GM19238 (cell line): ENCODE results near the gene PARD3.
"Not testable (repeated sequence)": the region's sequence is repeated elsewhere in the genome, so short reads cannot be mapped to it uniquely, and the experiment has no call there.

Source experiments
- DNase-seq: peaks from one replicate; pipeline ENCODE4 v3.0.0; 2011; ENCODE audit warnings: low spot score; ENCODE audit not compliant: insufficient read length

Gene PARD3

DNA sequence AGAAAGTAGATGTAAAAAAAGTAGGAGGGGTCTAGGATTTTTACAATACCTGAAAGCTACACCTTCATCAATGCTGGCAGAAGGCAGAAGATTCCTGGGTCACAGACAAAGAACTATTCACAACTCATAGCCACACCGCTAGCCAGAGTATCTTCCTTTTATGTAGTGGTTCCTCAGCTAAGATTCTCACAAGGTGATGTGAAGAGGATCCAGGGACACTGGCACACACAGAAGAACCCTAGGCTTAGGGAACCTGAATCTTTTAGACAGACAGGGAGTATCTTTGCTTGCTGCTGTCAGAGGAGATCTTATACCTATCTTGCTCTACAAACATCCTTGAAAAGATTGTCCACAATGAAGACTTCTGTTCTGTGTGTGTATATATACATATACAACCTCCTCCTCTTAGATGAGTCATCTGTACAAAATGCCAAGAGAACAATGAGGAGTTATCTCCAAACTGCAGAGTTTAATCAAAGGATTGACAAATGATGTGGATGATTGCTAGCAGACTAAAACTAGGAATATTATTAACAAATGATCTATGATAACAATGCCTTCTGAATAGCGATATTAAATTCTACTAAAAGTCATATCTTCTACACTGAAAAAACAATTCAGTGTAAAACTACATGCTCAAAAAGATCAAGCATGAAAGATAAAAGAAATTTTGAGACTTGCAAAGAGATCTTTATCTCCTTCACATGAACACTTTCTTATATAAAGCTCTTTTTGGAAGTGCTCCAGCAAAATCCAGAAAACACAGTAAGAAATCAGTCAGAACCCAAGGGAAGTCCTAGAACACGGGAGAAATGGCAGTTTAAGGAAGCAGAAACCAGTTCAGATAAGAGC, 409.3 kb downstream of the PARD3 start:
- no peak for DNase-seq

DNA sequence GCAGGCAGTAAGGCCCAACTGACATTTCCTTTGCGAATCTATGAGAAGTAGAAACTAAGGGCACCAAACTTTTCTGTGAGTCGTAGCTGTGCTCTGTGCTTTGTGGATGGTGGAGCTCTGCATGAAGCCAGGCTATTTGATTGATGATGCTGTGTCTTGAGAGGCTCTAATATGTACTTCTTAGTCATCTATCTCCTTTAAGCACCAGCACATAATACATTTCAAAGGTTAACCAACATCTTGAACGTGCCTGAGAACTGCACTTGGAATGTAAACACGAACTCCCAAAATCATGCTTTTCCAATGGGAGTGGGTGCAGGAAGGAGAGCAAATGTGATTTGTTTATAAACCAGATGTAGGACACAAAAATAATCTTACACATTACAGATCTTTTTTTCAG, 411.6 kb downstream of the PARD3 start:
- no peak for DNase-seq

DNA sequence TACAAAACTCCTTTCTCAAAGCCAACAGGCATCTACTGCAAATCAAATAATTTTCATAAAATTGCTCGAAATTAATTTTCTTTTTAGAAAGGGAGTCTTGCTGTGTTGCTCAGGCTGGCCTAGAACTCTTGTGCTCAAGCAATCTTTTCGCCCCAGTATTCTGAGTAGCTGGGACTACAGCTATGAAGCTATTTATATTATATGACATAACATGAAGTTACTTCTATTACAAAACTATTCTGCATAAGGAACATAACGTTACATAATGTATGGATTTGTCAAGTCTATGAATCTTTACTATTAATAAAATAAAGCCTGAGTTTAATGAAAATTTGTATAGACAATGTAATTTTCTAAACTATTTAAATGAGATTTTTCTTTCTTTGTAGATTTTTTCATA, 415.0 kb downstream of the PARD3 start:
- no peak for DNase-seq

DNA sequence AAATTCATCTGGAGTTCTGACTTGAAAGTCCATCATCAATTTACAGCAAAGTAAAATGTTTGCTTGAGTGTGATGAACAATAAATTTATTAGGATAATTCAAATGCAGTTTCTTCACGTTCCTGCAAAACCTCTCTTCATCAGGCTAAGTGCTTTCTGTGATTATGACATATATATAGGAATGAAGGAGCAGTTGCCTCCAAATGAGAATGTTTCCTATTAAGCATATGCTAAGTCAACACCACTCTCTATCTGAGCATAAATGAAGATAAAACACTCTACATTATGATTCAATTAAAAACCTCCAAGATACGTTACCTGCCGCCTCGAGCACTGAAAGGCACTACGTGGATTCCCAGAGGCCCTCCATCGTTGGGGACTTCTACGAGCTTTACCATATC, 416.1 kb downstream of the PARD3 start:
- DNase-seq = no peak

DNA sequence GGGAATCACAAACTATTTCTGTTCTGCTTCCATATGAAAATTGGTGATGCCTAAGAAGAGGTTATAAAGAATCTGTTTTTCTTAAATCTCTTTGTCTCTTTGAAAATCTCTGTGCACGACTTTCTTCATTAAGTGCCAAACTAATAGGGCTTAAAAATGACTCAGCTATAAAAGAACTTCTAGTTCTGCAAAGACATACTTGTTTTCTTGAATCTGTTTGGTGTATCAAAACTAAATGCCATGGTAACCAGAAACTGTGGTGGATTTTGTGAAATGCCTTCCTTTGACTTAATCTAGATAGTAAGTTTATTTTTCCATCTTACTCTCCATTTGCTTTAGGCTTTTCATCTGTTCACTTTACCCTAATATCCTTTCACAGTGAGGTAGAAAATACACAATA, 417.8 kb downstream of the PARD3 start:
- no peak for DNase-seq

DNA sequence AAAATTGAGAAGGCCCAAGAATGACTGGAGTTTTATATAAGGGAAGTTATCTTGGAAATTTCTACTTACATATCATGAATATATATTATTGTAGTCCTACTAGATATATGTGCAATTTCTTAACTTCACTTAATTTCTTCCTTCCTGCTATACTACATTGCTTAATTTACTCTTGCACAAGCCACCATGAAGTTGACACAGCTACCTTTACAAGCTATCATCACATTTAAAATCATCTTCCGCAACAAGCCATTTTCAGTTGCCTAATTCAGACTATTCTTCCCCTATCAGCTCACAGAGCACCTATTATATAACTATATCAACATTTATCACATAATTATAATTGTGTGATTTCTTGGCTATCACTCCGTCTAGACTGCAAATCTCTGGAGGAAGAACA, 418.4 kb downstream of the PARD3 start:
- DNase-seq = no peak

DNA sequence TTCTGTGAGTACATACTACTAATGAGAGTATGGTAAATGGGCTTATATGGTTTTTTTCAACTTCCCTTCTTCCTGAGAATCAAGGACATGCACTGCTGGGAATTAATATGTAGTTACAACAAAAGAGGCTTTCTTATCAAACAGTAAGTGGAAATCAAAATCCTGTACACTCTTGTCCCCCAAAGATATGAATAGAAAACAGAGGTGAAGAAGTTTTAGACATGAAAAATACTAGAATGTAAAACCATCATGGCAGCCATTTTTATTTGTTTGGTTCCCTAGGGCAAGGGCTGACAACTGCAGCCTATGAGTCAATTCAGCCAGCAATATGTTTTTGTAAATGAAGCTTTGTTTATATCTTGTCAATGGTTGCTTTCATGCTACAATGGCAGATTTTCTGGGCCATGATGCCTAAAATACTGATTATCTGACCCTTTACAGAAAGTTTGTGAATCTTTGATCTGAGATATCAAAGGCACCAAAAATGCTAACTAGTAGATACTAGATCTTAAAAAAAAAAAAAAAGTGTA, 422.4 kb downstream of the PARD3 start:
- DNase-seq = no peak

DNA sequence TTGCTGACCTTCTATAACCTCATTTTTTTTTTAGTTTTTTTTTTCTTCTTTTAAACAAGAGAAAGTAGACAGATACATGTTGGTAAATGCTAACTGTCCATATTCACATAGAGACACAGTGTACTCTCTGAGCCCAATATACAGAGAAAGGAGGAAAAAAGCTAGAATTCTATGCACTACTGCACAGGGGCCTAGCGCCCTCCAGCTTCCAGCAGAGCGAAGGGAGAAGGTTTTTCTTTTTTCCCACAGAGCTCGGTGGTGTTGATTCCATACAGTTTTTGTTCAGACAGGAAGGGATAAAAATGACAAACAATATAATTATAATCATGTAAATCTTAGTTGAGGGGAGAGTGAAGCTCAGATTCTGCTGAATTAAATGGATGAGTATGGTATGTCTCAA, 423.9 kb downstream of the PARD3 start:
- not testable (repeated sequence) for DNase-seq

DNA sequence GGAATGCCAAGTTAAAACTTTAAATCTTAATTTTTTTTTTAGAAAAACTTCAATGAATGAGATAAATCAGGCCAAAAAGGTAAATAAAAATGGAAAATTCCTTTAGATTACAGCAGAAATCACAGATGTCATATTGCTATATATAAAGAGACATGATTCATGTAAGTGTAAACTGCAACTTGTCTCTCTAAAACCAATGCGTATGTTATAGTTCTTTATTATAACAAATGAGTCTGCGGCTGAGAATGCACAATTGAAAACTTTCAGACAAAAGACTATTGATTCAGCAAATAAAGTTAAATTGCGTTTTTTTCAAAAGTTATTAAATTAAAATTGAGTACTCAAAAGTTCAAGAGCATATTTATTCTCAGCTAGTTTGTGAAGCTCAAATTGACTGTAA, 425.3 kb downstream of the PARD3 start:
- no peak for DNase-seq

DNA sequence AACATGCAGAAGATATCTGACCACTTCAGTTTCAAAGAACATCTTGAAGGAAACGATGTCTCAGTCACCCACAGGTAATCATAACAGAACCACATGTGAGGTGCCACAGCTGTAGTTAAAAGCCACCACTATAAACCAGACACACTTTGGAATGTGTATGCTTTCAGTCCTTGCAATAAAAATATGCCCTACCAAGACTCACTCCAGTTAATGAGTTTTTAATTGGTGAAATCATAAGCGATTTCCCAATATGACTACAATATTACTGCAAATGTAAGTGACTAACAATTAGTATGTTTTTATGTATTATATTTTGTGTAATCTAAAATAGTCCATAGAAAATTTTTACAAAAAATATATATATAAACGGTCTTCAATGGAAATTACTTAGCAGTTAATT, 428.2 kb downstream of the PARD3 start:
- DNase-seq = no peak

DNA sequence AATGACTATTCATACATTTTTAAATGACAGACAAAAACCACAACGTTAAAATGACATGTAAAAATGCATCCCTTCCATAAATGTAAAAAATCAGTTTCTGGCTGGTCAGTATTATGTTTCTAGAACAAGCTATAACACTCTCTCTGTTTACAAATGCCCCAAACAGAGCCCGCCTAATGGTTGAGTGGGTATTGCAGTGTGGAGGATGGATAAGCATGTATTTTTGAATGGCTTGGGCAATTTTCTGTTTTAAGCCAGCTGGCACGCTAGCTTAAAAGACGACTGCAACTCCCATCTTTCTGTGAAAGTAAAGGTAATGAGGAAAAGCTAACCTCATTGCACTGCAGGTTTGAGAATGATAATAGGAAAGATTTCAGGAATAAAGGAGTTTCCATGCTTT, 430.7 kb downstream of the PARD3 start:
- no peak for DNase-seq

DNA sequence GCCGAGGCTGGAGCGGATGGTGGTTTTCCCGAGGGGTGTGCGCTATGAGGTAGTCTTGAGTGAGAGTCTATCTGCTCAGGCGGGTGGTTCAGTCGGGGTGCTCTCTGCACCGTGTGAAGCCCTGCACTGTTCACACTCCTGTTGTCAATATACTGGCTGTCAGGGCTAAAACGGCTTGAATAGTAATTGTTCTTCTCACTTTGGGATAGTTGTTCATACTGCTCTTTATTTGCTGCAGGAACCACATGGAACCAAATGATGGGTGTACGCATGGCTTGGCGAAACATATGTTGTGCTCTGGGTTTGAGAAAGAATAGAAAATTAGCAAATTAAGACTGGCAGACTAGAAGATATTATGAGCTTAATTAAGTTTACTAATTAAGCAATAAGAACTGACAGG, 432.5 kb downstream of the PARD3 start:
- no peak for DNase-seq

DNA sequence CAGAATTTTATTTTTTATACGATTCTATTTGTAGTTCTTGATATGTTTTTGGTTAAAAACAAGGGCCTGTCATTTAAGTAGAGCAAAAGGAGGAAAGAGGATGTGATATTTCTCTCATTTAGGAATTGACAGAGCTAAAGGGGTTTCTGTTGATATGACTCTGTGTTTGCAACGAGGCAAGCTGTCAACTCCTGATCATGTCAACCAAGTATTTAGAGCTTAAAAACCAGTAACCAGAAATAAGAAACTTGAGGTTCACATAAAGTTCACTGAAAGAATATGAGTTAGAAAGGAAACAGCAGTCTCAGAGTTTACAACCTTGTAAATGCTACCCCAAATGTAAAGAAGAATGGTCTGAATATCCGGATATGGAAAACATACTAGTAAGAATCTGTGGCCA, 434.2 kb downstream of the PARD3 start:
- DNase-seq = no peak

DNA sequence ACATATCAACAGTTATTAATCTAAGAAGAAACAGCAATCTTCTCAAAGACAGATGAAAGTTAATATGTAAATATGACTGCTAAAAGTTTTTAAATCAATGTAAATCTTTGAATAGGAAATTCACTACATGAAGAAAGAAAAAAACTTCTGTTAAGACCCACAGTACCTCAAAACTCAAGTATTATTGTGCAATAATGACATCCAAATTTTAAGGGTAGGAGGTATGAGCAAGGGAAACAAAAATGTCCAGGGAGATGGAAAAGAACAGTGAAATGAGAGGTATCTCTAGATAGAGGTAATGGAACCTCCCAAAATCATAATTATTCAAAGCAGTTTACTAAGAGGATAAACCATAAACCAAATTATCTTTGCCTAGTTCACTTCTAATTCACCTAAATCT, 436.8 kb downstream of the PARD3 start:
- DNase-seq = no peak

DNA sequence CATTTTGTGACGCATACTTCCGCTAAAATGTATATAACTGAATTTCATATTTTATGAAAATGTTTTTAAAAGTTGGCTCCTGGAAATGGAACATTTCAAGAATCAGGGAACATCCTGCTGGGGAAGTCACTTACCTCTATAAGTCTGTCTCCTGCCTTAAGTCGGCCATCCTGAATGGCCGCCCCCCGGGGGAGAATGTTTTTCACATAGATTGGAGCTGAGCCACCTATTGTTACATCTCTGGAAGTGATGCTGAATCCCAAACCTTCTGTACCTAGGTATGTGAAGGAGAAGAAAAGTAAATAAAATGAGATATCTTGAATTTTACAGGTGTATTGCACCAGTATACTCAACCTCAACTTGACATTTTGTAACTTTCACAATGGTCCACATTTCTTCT, 437.3 kb downstream of the PARD3 start:
- no peak for DNase-seq

DNA sequence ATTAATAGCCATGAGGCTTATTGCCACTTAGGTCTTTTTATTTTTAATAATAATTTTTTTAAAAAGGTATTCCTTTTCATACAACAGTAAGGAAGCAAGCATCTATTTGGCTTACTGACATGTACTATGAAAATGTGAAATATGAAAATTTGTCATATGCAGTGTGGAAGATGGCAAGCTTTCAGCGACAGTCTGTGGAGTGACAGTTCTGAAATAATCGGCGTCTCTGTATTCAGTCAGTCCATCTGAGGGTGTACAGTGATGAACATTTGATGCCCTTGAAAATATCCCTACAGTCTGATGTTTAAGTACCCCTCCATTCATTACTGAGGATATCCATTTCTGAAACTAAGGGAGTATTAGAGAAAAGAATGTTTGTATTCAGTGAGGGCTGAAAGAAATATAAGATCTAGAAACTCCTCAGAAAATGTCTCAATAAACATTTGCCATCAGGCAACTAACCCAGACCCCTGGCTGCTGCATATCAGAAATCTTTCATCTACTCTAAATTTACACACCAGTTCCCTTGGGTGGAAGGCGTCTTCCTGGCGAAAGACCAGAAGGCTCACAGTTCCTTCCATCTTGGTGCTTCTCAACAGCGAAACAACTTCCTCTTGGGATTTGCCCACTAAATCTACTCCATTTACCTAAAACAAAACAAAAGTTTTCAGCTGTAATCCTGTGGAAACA, 440.6 kb downstream of the PARD3 start:
- no peak for DNase-seq

DNA sequence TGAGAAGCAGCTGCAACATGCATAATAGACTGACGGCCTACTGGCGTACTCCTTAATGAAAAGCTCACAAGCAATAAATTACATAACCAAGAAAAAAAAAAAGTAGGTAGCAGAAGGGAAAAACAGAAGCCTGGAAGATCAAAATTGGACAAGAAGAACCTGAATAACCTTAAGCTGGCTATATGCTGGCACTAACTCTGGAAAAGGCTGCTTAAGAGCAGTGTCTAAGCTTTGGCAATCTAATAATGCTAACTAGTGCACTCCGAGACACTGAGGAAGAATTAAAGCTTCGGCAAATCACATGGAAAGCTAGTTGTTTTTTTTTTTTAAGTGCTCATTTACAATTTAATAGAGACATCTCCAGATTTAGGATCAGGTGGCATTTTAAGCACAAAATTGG, 441.9 kb downstream of the PARD3 start:
- no peak for DNase-seq

DNA sequence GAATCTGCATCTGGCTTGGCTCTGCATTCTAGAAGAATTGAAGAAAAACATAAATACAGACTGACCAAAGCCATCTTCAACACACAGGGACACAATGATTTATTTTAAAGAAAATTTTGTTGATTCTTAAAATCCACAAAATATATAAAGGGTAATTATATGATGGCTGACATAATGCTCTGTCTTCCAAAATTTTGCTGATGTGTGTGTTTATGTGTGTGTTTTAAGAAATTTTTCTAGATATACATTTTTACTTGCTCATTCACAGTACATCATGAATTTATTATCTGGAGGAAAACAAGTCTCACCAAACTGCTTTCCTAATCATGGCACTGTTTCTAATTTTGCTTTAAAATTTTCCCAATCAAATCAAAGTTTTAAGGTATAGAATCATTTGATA, 442.6 kb downstream of the PARD3 start:
- no peak for DNase-seq

DNA sequence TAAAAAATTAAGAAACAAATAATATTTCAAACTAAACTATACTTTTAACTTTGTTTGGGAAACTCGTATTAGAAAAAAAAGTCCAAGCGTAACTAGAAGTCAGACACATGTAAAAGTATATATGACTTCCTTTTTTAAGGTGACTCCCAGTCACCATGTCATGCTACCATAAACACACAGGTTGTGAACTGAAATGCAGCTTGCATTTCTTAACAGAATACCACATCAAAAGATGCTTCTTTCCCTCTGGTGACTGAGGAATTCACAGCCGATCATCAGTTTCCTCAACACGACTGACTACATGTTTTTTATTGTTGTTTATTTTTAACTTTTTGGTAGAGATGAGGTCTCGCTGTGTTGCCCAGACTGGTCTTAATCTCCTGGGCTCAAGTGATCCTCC, 445.0 kb downstream of the PARD3 start:
- no peak for DNase-seq

DNA sequence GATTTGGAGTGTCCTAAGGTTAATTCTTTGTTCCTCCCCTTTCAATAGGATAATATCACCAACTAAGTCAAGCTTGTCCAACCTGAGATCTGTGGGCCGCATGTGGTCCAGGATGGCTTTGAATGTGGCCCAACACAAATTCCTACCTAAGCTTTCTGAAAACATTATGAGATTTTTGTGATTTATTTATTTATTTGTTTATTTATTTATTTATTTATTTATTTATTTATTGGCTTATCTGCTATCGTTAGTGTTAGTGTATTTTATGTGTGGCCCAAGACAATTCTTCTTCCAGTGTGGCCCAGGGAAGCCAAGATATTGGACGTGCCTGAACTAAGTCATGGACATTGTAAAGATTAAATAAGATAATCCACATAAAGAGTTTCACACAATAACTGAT, 446.0 kb downstream of the PARD3 start:
- no peak for DNase-seq

DNA sequence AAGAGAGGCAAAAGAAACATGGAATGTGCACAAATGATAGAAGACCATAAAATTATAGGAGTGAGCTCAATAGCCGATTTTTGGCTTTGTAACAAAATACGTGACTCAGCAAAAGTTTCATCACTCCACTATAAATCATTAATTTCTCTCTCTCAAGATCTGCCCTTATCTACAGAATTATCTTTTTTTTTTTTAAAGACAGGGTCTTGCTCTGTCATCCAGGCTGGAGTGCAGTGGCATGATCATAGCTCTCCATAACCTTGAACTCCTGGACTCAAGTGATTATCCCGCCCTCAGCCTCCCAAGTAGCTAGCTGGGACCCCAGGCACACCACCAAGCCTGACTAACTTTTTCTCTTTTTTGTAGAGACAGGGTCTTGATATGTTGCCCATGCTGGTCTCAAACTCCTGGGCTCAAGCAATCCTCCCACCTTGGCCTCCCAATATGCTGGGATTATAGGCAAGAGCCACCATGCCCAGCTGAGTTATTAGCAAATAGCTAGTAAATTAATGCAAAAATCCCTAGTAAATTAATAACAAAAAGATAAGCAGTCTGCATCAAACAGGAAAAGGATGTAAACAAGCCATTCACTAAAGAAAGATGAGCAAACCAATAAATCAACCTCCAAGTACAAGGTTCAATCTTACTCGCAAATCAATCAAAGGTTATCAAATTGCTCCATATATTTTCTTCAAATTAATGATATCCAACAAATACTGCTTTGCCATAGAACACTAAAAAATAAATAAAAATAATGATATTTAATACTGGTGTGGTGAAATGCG, 450.7 kb downstream of the PARD3 start:
- DNase-seq = no peak

DNA sequence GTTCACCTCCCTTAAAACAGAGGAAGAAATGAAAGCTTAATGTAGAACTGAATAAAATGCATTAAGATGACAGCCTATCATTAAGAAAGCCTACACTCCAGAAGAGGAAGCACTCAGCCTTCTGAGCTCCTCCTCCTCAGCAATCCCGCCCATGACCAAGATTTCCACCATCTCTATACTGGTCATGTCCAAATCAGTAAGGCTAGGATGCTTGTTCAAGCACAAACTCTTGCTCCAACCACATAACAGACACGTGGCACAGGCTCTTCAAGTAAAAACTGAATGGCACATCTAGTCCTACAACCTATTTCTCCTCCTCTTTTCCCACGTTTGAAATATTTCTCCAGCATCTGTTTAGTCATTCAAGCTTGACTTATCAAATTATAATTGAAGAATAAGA, 454.1 kb downstream of the PARD3 start:
- no peak for DNase-seq
